Measurements from ENCODE around the gene IGSF23.

Gene IGSF23

GRCh38 chr19:44613295-44614178, at the start of gene IGSF23:
IGSF23 (plus strand) TSS chr19:44613563; CDS start chr19:44613646, 83 bp downstream.
- no peak for DNase-seq

GRCh38 chr19:44566984-44567383, 46.4 kb upstream of the IGSF23 start:
- DNase-seq, result no peak

GRCh38 chr19:44567745-44568144, 45.6 kb upstream of the IGSF23 start:
- no peak for DNase-seq

GRCh38 chr19:44570603-44570983, 42.8 kb upstream of the IGSF23 start:
- DNase-seq, result no peak

- DNase-seq, result peak; percentile 50
Measured at GRCh38 chr19:44570984-44571684, 42.2 kb upstream of the IGSF23 start.

- DNase-seq, result no peak
Measured at GRCh38 chr19:44571830-44572580, 41.4 kb upstream of the IGSF23 start.

GRCh38 chr19:44572581-44572900, 40.8 kb upstream of the IGSF23 start:
- DNase-seq, result no peak

GRCh38 chr19:44573183-44573582, 40.2 kb upstream of the IGSF23 start:
- no peak for DNase-seq

- no peak for DNase-seq
Measured at GRCh38 chr19:44573627-44574026, 39.7 kb upstream of the IGSF23 start.

- DNase-seq, result no peak
Measured at GRCh38 chr19:44574186-44574950, 39.0 kb upstream of the IGSF23 start.

- no peak for DNase-seq
Measured at GRCh38 chr19:44575116-44575700, 38.2 kb upstream of the IGSF23 start.

- no peak for DNase-seq
Measured at GRCh38 chr19:44576843-44577565, 36.4 kb upstream of the IGSF23 start.

GRCh38 chr19:44577566-44577874, 35.8 kb upstream of the IGSF23 start:
- DNase-seq, result no peak

- DNase-seq, result no peak
Measured at GRCh38 chr19:44579663-44580365, 33.5 kb upstream of the IGSF23 start.

GRCh38 chr19:44580366-44580895, 32.9 kb upstream of the IGSF23 start:
- DNase-seq, result no peak

- no peak for DNase-seq
Measured at GRCh38 chr19:44581288-44581687, 32.1 kb upstream of the IGSF23 start.

GRCh38 chr19:44582581-44583265, 30.6 kb upstream of the IGSF23 start:
- DNase-seq, result no peak

- no peak for DNase-seq
Measured at GRCh38 chr19:44585371-44586133, 27.8 kb upstream of the IGSF23 start.

- DNase-seq, result no peak
Measured at GRCh38 chr19:44587963-44588770, 25.2 kb upstream of the IGSF23 start.
